GM12878 (cell line): Measurements from ENCODE around the gene PITPNC1. TPM values are rescaled to one million over a fixed set of nuclear protein-coding genes. Genes with fewer than 3 reads are reported as not detected.

Experiments
- CREB1 ChIP-seq: IDR thresholded peaks from 2 replicates; pipeline ENCODE4 v1.6.1; 2012; ENCODE audit warnings: low read depth, mild to moderate bottlenecking, inconsistent platforms
- EGR1 ChIP-seq, 2 experiments: IDR thresholded peaks; 1 replicate in 1 of 2; 2 replicates in 1 of 2; pipeline ENCODE4 v1.6.1; 2011 to 2012; ENCODE audit warnings: low read depth in 2 of 2, low read length in 2 of 2, borderline replicate concordance in 1 of 2, mild to moderate bottlenecking in 1 of 2, moderate library complexity in 1 of 2
- HCFC1 ChIP-seq: fragments of 150-350 bp; IDR thresholded peaks from 2 replicates; pipeline ENCODE4 v1.6.1; 2014; ENCODE audit warnings: low read length
- HDAC6 ChIP-seq: fragments of 200-600 bp; sonication (generic); IDR thresholded peaks from one replicate; pipeline ENCODE4 v1.8.0; 2017; ENCODE audit warnings: antibody characterized with exemption; ENCODE audit not compliant: unreplicated experiment
- IRF4 ChIP-seq: IDR thresholded peaks from 2 replicates; pipeline ENCODE4 v1.6.1; 2011; ENCODE audit warnings: low read depth, low read length
- MYC ChIP-seq: IDR thresholded peaks from 2 replicates; pipeline ENCODE4 v1.6.1; 2011; ENCODE audit warnings: mild to moderate bottlenecking, low read length, moderate library complexity, inconsistent platforms; ENCODE audit not compliant: insufficient read depth, insufficient replicate concordance, insufficient read length, severe bottlenecking
- NFXL1 ChIP-seq: fragments of 450-650 bp; IDR thresholded peaks from 2 replicates; pipeline ENCODE4 v1.6.1; 2017; ENCODE audit warnings: antibody characterized with exemption, mild to moderate bottlenecking, borderline replicate concordance
- NR2C2 ChIP-seq: IDR thresholded peaks from 2 replicates; pipeline ENCODE4 v1.6.1; 2011; ENCODE audit warnings: borderline replicate concordance, low read depth; ENCODE audit not compliant: control insufficient read depth, insufficient read length
- POLR2AphosphoS5 ChIP-seq: IDR thresholded peaks from 2 replicates; pipeline ENCODE4 v1.6.1; 2011; ENCODE audit warnings: mild to moderate bottlenecking, low read length, inconsistent platforms
- RFX5 ChIP-seq: IDR thresholded peaks from 2 replicates; pipeline ENCODE4 v1.6.1; 2011; ENCODE audit warnings: low read depth, low read length, improper control_type of control experiment
- SIX5 ChIP-seq: IDR thresholded peaks from 2 replicates; pipeline ENCODE4 v1.6.1; 2011; ENCODE audit warnings: mild to moderate bottlenecking, low read depth, low read length, moderate library complexity; ENCODE audit not compliant: severe bottlenecking
- YY1 ChIP-seq: IDR thresholded peaks from 2 replicates; pipeline ENCODE4 v1.6.1; 2011; ENCODE audit warnings: low read depth, mild to moderate bottlenecking, low read length
- ZSCAN29 ChIP-seq: fragments of 450-650 bp; IDR thresholded peaks from 2 replicates; pipeline ENCODE4 v1.6.1; 2017; ENCODE audit warnings: mild to moderate bottlenecking, moderate library complexity
- polyA plus RNA-seq, 11 experiments: library from polyadenylated mRNA; depleted of rRNA in 4 of 11; unstranded in 6 of 11; stranded (reverse) in 5 of 11; fragments of >200 nt; fragmentation: Nextera tagmentation in 4 of 11; fragmentation: Illumina TruSeq in 1 of 11; extraction: Ambion mirVana in 4 of 11; extraction: Trizol in 1 of 11; gene quantifications; 1 replicate in 1 of 11; 2 replicates in 10 of 11; pipeline versions ENCODE4 v1.2.1 to v1.2.3, GENCODE V29; 2011 to 2016; ENCODE audit warnings: inconsistent platforms in 2 of 11, missing spikeins in 2 of 11, low read depth in 1 of 11
- total RNA-seq, 4 experiments: library from RNA; depleted of rRNA in 3 of 4; stranded (reverse); fragments of >200 nt in 3 of 4; fragmentation: Illumina TruSeq in 1 of 4; extraction: Trizol in 1 of 4; gene quantifications; 2 replicates each; pipeline versions ENCODE4 v1.2.1 to v1.2.3, GENCODE V29; 2013 to 2021
- TF ChIP-seq, protein P1 (sequence below): IDR thresholded peaks from 2 replicates; pipeline ENCODE4 v1.6.1; 2011; ENCODE audit warnings: borderline replicate concordance, low read depth, mild to moderate bottlenecking, moderate library complexity, low read length; ENCODE audit not compliant: insufficient read depth, poor library complexity, severe bottlenecking
- TF ChIP-seq, protein P2 (sequence below): fragments of 450-650 bp; IDR thresholded peaks from 2 replicates; pipeline ENCODE4 v1.6.1; 2017; ENCODE audit warnings: antibody characterized with exemption, mild to moderate bottlenecking, moderate library complexity
- TF ChIP-seq, protein P3 (sequence below), 3 experiments: IDR thresholded peaks in 2 of 3; conservative IDR thresholded peaks in 1 of 3; 2 replicates each; pipeline ENCODE4 v1.5.1; 2011; ENCODE audit warnings: low read depth in 3 of 3, low read length in 3 of 3, mild to moderate bottlenecking in 3 of 3, control low read depth in 2 of 3, moderate library complexity in 2 of 3, inconsistent platforms in 1 of 3, mixed read lengths in 1 of 3; ENCODE audit not compliant: control insufficient read depth in 2 of 3, insufficient read depth in 1 of 3; ENCODE audit errors: extremely low read depth in 1 of 3
- TF ChIP-seq, protein P4 (sequence below): fragments of 450-650 bp; IDR thresholded peaks from 2 replicates; pipeline ENCODE4 v1.6.1; 2016; ENCODE audit warnings: mild to moderate bottlenecking, moderate library complexity, borderline replicate concordance

Gene PITPNC1
- total and polyA plus RNA-seq, 10 of the 15 experiments (the other 5 are each of a cell fraction or from before 2014, with no cell fraction given), result 12.2 to 62.4 (median 47.3) TPM

DNA sequence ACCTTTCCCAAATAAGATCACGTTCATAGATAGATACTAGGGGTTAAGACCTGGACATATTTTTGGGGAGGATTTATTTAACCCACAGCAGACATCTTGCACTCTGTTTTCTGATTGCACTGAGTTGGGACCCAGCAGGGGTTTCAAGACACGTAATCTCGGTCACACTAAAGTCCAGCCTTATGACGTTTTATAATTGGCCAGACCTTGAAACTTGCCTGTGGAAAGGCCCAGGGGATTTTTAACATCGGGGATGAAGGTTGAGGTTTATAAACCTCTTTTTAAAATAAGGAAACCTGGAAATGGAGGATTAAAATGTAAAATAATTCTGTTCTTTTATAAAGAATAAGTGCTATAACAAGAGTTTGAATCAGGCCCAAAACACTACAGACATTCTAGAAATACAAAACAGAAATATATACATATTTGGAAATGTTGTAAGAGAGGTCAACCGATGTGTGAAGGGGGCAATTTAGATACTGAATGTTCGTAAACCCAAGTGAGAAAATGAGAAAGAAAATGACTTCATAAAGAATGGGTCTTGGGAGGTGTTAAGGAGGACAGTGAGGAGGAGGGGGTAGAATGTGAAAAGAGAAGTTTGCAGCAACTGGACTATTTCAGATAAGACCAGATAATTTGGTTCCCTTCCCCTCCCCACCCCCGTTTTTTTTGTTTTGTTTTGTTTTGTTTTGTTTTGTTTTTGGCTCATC lies 279.6 kb downstream of the PITPNC1 start (continued):
- TF ChIP-seq, protein P1, sequence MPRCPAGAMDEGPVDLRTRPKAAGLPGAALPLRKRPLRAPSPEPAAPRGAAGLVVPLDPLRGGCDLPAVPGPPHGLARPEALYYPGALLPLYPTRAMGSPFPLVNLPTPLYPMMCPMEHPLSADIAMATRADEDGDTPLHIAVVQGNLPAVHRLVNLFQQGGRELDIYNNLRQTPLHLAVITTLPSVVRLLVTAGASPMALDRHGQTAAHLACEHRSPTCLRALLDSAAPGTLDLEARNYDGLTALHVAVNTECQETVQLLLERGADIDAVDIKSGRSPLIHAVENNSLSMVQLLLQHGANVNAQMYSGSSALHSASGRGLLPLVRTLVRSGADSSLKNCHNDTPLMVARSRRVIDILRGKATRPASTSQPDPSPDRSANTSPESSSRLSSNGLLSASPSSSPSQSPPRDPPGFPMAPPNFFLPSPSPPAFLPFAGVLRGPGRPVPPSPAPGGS, result no peak
- no peak for TF ChIP-seq HDAC6
- no peak for TF ChIP-seq IRF4
- TF ChIP-seq NR2C2, result no peak
- TF ChIP-seq EGR1 (IDR thresholded peaks at IDR 0.05; ENCODE audit: borderline replicate concordance in 1 of 2, low read depth in 2 of 2, low read length in 2 of 2), result no peak
- no peak for TF ChIP-seq NFXL1
- TF ChIP-seq, protein P2, sequence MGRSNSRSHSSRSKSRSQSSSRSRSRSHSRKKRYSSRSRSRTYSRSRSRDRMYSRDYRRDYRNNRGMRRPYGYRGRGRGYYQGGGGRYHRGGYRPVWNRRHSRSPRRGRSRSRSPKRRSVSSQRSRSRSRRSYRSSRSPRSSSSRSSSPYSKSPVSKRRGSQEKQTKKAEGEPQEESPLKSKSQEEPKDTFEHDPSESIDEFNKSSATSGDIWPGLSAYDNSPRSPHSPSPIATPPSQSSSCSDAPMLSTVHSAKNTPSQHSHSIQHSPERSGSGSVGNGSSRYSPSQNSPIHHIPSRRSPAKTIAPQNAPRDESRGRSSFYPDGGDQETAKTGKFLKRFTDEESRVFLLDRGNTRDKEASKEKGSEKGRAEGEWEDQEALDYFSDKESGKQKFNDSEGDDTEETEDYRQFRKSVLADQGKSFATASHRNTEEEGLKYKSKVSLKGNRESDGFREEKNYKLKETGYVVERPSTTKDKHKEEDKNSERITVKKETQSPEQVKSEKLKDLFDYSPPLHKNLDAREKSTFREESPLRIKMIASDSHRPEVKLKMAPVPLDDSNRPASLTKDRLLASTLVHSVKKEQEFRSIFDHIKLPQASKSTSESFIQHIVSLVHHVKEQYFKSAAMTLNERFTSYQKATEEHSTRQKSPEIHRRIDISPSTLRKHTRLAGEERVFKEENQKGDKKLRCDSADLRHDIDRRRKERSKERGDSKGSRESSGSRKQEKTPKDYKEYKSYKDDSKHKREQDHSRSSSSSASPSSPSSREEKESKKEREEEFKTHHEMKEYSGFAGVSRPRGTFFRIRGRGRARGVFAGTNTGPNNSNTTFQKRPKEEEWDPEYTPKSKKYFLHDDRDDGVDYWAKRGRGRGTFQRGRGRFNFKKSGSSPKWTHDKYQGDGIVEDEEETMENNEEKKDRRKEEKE, result no peak
- TF ChIP-seq CREB1, result peak; percentile 86
- no peak for TF ChIP-seq MYC
- TF ChIP-seq, protein P3, sequence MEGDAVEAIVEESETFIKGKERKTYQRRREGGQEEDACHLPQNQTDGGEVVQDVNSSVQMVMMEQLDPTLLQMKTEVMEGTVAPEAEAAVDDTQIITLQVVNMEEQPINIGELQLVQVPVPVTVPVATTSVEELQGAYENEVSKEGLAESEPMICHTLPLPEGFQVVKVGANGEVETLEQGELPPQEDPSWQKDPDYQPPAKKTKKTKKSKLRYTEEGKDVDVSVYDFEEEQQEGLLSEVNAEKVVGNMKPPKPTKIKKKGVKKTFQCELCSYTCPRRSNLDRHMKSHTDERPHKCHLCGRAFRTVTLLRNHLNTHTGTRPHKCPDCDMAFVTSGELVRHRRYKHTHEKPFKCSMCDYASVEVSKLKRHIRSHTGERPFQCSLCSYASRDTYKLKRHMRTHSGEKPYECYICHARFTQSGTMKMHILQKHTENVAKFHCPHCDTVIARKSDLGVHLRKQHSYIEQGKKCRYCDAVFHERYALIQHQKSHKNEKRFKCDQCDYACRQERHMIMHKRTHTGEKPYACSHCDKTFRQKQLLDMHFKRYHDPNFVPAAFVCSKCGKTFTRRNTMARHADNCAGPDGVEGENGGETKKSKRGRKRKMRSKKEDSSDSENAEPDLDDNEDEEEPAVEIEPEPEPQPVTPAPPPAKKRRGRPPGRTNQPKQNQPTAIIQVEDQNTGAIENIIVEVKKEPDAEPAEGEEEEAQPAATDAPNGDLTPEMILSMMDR (IDR thresholded peaks at IDR 0.05 in 2 of 3, conservative IDR thresholded peaks at IDR 0.05 in 1 of 3; ENCODE audit: control insufficient read depth in 2 of 3, extremely low read depth in 1 of 3, insufficient read depth in 1 of 3, low read depth in 3 of 3, low read length in 3 of 3), result no peak
- no peak for TF ChIP-seq SIX5
- TF ChIP-seq POLR2AphosphoS5, result no peak
- TF ChIP-seq YY1, result peak; percentile 78
- no peak for TF ChIP-seq HCFC1
- no peak for TF ChIP-seq ZSCAN29
- no peak for TF ChIP-seq RFX5
- TF ChIP-seq, protein P4, sequence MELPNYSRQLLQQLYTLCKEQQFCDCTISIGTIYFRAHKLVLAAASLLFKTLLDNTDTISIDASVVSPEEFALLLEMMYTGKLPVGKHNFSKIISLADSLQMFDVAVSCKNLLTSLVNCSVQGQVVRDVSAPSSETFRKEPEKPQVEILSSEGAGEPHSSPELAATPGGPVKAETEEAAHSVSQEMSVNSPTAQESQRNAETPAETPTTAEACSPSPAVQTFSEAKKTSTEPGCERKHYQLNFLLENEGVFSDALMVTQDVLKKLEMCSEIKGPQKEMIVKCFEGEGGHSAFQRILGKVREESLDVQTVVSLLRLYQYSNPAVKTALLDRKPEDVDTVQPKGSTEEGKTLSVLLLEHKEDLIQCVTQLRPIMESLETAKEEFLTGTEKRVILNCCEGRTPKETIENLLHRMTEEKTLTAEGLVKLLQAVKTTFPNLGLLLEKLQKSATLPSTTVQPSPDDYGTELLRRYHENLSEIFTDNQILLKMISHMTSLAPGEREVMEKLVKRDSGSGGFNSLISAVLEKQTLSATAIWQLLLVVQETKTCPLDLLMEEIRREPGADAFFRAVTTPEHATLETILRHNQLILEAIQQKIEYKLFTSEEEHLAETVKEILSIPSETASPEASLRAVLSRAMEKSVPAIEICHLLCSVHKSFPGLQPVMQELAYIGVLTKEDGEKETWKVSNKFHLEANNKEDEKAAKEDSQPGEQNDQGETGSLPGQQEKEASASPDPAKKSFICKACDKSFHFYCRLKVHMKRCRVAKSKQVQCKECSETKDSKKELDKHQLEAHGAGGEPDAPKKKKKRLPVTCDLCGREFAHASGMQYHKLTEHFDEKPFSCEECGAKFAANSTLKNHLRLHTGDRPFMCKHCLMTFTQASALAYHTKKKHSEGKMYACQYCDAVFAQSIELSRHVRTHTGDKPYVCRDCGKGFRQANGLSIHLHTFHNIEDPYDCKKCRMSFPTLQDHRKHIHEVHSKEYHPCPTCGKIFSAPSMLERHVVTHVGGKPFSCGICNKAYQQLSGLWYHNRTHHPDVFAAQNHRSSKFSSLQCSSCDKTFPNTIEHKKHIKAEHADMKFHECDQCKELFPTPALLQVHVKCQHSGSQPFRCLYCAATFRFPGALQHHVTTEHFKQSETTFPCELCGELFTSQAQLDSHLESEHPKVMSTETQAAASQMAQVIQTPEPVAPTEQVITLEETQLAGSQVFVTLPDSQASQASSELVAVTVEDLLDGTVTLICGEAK, result no peak; the same call in 1 of the 2 replicates
